ENCODE results near the gene PROK1. TPM values are rescaled to one million over a fixed set of nuclear protein-coding genes. Genes with fewer than 3 reads are reported as not detected.

Gene PROK1
- total RNA-seq, 1 donor: not detected

DNA sequence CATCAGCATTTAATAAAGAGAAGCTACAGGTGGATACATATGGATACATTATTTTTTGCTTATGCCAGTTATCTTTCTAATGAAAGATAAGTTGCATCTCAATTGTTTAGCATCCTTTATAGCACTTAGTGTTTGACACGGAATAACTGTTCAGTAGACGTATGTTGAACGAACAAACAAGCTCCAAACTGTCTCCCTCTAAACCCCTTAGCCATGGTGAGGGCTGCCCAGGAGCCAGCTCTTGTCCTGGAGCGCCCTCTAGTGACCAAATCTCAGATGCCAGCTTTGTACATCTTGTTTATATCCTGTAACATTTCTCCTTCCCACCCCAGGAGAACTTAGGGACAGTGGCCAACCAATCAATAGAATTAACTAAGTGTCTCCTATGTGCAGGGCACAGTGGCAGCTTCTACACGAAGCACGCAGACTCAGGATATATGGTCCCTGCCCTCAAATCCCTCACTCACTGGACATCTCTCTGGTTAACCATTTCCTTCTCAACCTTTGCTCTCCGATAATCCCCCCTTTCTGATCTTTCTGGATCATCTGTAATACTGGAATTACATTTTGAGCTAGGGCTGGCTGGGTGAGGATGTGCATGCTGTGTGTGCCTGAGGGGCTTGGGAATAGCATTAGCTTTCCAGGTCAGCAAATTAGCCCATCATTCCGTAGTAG is 45.1 kb downstream of the PROK1 start:
- Histone ChIP-seq H3K9me3 (ENCODE audit: low read depth, low read length) (no peaks in the 10 kb centered on the region), H3K4me1 (ENCODE audit: insufficient read depth, low read length) (no peaks in the 10 kb centered on the region), H3K4me3 (ENCODE audit: low read length) (no peak overlapping the region), H3K27me3 (ENCODE audit: insufficient read depth, low read length) (no peaks in the 10 kb centered on the region)

DNA sequence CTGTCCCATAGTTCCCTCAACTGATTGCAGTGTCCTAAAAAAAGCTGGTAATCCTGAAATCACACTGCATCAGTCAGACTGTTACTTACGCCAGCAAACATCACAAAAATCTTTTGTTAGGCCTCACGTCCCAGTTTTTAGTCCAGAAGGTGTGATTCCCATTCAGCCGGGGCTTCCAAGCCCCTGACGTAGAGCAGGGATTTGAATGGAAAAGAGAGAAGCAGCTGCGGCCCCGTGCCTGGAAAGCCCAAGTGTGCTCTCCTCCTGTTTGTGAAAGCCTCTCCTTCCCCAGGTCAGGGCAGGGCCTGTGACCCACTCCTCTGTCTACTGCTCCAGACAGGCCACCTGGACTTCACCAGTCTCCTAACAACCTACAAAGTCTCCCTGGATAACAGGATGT is 47.3 kb downstream of the PROK1 start:
- Histone ChIP-seq H3K27me3 (ENCODE audit: insufficient read depth, low read length) (no peaks in the 10 kb centered on the region), H3K9me3 (ENCODE audit: low read depth, low read length) (no peaks in the 10 kb centered on the region), H3K4me3 (ENCODE audit: low read length) (no peak overlapping the region), H3K4me1 (ENCODE audit: insufficient read depth, low read length) (peaks cover 15% of the 10 kb centered on the region)

GRCh38 chr1:110501488-110502132 is 50.7 kb downstream of the PROK1 start:
- Histone ChIP-seq H3K4me3 (ENCODE audit: low read length) (no peak overlapping the region), H3K27me3 (ENCODE audit: insufficient read depth, low read length) (no peaks in the 10 kb centered on the region), H3K4me1 (ENCODE audit: insufficient read depth, low read length) (peaks cover 15% of the 10 kb centered on the region), H3K9me3 (ENCODE audit: low read depth, low read length) (no peaks in the 10 kb centered on the region)

- Histone ChIP-seq H3K27me3 (ENCODE audit: insufficient read depth, low read length) (no peaks in the 10 kb centered on the region), H3K4me1 (ENCODE audit: insufficient read depth, low read length) (peaks cover 15% of the 10 kb centered on the region), H3K4me3 (ENCODE audit: low read length) (no peak overlapping the region)
Measured at GRCh38 chr1:110502402-110503151, 51.6 kb downstream of the PROK1 start.

DNA sequence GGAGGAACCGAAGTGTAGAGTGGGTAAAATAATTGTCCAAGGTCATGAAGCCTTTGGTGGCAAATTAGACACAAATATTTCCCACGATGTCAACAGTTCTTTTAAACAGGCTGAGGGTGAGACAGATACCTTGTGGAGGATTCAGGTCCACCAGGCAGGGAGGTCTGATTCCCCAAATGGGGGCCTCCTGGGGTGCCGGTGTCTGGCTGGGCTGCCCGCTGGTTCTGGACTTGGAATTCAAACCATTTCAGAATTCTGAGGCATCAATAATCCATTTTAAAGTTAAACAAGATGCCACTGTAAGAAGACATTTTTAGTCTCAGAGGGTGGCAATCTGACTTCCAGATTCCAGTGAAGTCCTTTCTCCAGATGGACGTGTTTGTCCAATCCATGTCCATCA is 52.5 kb downstream of the PROK1 start:
- Histone ChIP-seq H3K4me1 (ENCODE audit: insufficient read depth, low read length) (peaks cover 23% of the 10 kb centered on the region), H3K4me3 (ENCODE audit: low read length) (no peak overlapping the region), H3K9me3 (ENCODE audit: low read depth, low read length) (no peaks in the 10 kb centered on the region), H3K27me3 (ENCODE audit: insufficient read depth, low read length) (no peaks in the 10 kb centered on the region)

More at GRCh38 chr1:110502402-110503151, 51.6 kb downstream of the PROK1 start:
- H3K9me3 ChIP-seq (ENCODE audit: low read depth, low read length): no peaks in the 10 kb centered on the region

- H3K9me3 ChIP-seq (ENCODE audit: low read depth, low read length): no peaks in the 10 kb centered on the region
- no peaks in the 10 kb centered on the region for H3K27me3 ChIP-seq (ENCODE audit: insufficient read depth, low read length)
- peaks cover 23% of the 10 kb centered on the region for H3K4me1 ChIP-seq (ENCODE audit: insufficient read depth, low read length)
- H3K4me3 ChIP-seq (ENCODE audit: low read length): no peak overlapping the region
Measured at GRCh38 chr1:110504226-110504625, 53.3 kb downstream of the PROK1 start.

GRCh38 chr1:110505596-110505995 is 54.6 kb downstream of the PROK1 start:
- H3K27me3 ChIP-seq (ENCODE audit: insufficient read depth, low read length): no peaks in the 10 kb centered on the region
- no peak overlapping the region for H3K4me3 ChIP-seq (ENCODE audit: low read length)
- H3K4me1 ChIP-seq (ENCODE audit: insufficient read depth, low read length): peaks cover 23% of the 10 kb centered on the region
- H3K9me3 ChIP-seq (ENCODE audit: low read depth, low read length): no peaks in the 10 kb centered on the region

- Histone ChIP-seq H3K4me3 (ENCODE audit: low read length) (no peak overlapping the region), H3K4me1 (ENCODE audit: insufficient read depth, low read length) (peaks cover 23% of the 10 kb centered on the region), H3K27me3 (ENCODE audit: insufficient read depth, low read length) (no peaks in the 10 kb centered on the region), H3K9me3 (ENCODE audit: low read depth, low read length) (no peaks in the 10 kb centered on the region)
Measured at GRCh38 chr1:110506541-110506940, 55.6 kb downstream of the PROK1 start.

Other genes with a start within 250 kb of the PROK1 start
- gene KCNC4, start 240.8 kb upstream of the PROK1 start, total RNA-seq: 2.8 TPM
- 66.4 TPM for gene RBM15, start 111.8 kb upstream of the PROK1 start, total RNA-seq
- not detected for gene SLC16A4, start 60.1 kb upstream of the PROK1 start, total RNA-seq
- 39.4 TPM for gene LAMTOR5, start 43.5 kb upstream of the PROK1 start, total RNA-seq
- gene KCNA10, start 68.0 kb downstream of the PROK1 start, total RNA-seq: not detected
- 0.52 TPM for gene KCNA2, start 155.2 kb downstream of the PROK1 start, total RNA-seq
- gene KCNA3, start 223.8 kb downstream of the PROK1 start, total RNA-seq: 143 TPM

All from mononuclear cell (primary cell).